Neural cell (in vitro differentiated cells): ENCODE data around the gene ADCY6. TPM values are rescaled to one million over a fixed set of nuclear protein-coding genes. Genes with fewer than 3 reads are reported as not detected.

Experiments used
- polyA plus RNA-seq: library from polyadenylated mRNA; depleted of rRNA; stranded (reverse); fragments of >200 nt; gene quantifications from 2 replicates; pipeline ENCODE4 v1.2.3, GENCODE V29; 2014
- small RNA-seq, 3 experiments: library from RNA; depleted of rRNA; stranded (forward); fragments of <200 nt; gene quantifications; one replicate each; pipeline ENCODE3, GENCODE V24; 2012

ADCY6 gene
- polyA plus RNA-seq, 1 donor from 2014 or later: 43.1 TPM

Small RNAs within 50 kb of the gene (small RNA-seq; reads per million reads assigned to genes)
- gene MIR4701: 0 to 1.2 (median 0) reads per million in 3 experiments
- 0 to 1.2 (median 0) reads per million in 3 experiments for gene RF00019

Other genes with a start within 250 kb of the ADCY6 start
- gene LALBA, start 219.0 kb downstream of the ADCY6 start, polyA plus RNA-seq: not detected in 2 replicates
- gene KANSL2, start 106.9 kb downstream of the ADCY6 start, polyA plus RNA-seq: 116 and 173 TPM in 2 replicates
- 24.0 and 28.2 TPM in 2 replicates for gene CCNT1, start 72.4 kb downstream of the ADCY6 start, polyA plus RNA-seq
- gene CACNB3, start 29.4 kb upstream of the ADCY6 start, polyA plus RNA-seq: 123 and 129 TPM in 2 replicates
- 94.6 and 96.5 TPM in 2 replicates for gene DDX23, start 63.1 kb upstream of the ADCY6 start, polyA plus RNA-seq
- gene RND1, start 76.8 kb upstream of the ADCY6 start, polyA plus RNA-seq: 1.3 and 5.8 TPM in 2 replicates
- 24.5 and 24.9 TPM in 2 replicates for gene FKBP11, start 136.4 kb upstream of the ADCY6 start, polyA plus RNA-seq
- gene ARF3, start 168.4 kb upstream of the ADCY6 start, polyA plus RNA-seq: 114 TPM in 2 replicates
- gene WNT10B, start 182.6 kb upstream of the ADCY6 start, polyA plus RNA-seq: 0.92 and 1.2 TPM in 2 replicates
- gene WNT1, start 189.2 kb upstream of the ADCY6 start, polyA plus RNA-seq: not detected in 2 replicates
- gene DDN, start 210.3 kb upstream of the ADCY6 start, polyA plus RNA-seq: 0.20 and 0.51 TPM in 2 replicates
- 69.0 and 71.0 TPM in 2 replicates for gene PRKAG1, start 229.7 kb upstream of the ADCY6 start, polyA plus RNA-seq